ENCODE data around the gene CDH15. TPM values are rescaled to one million over a fixed set of nuclear protein-coding genes. Genes with fewer than 3 reads are reported as not detected.

CDH15 gene
- total RNA-seq, 1 experiment from 2014 or later = 1.5 TPM

- H3K79me2 ChIP-seq (ENCODE audit: low read length) = no peaks in the 10 kb centered on the region
- no peak overlapping the region for H3K9ac ChIP-seq (ENCODE audit: low read length)
- H3K9me3 ChIP-seq (ENCODE audit: low read length) = no peaks in the 10 kb centered on the region
- no peaks in the 10 kb centered on the region for H3F3A ChIP-seq (ENCODE audit: low read length, unreplicated experiment)
- ATAC-seq (no peak), DNase-seq (no peak)
- peaks cover 13% of the 10 kb centered on the region; the same call in 1 of the 2 replicates for H3K36me3 ChIP-seq (ENCODE audit: low read depth, low read length)
- no TSS peak for BruUV-seq (replicated peaks)
- H3K9me2 ChIP-seq (replicated peaks; ENCODE audit: low read length) = no peaks in the 10 kb centered on the region
- H3K27me3 ChIP-seq (ENCODE audit: low read length) = no peaks in the 10 kb centered on the region
- no peak overlapping the region for H2AFZ ChIP-seq (ENCODE audit: low read length)
- H3K27ac ChIP-seq (ENCODE audit: low read length) = no peak overlapping the region
- H3K4me2 ChIP-seq (ENCODE audit: low read length) = no peak overlapping the region
- no peak overlapping the region for H3K4me3 ChIP-seq (ENCODE audit: low read length)
- CTCF ChIA-PET = no interaction called here
- H4K20me1 ChIP-seq (ENCODE audit: low read length) = no peaks in the 10 kb centered on the region
- POLR2A ChIA-PET (ENCODE audit: unreplicated experiment) = no interaction called here
- no peaks in the 10 kb centered on the region for H3K4me1 ChIP-seq (ENCODE audit: insufficient read depth, low read length)
- no peak for TF ChIP-seq CTCF (conservative IDR thresholded peaks at IDR 0.05; ENCODE audit: low read depth, low read length)
- no peak for TF ChIP-seq EZH2phosphoT487 (IDR thresholded peaks at IDR 0.05; ENCODE audit: borderline replicate concordance, low read length)
- TF ChIP-seq EZH2 (IDR thresholded peaks at IDR 0.05; ENCODE audit: low read length, unreplicated experiment) = no peak
- intact Hi-C loops (cut with micrococcal nuclease) = no loop called here
Measured at GRCh38 chr16:89130448-89130847, 41.1 kb upstream of the CDH15 start.

- Histone ChIP-seq H3K9me3 (ENCODE audit: low read length) (no peaks in the 10 kb centered on the region), H3K36me3 (ENCODE audit: low read depth, low read length) (peaks cover 8% of the 10 kb centered on the region; the same call in 1 of the 2 replicates), H3K9me2 (replicated peaks; ENCODE audit: low read length) (no peaks in the 10 kb centered on the region), H3K4me2 (ENCODE audit: low read length) (no peak overlapping the region), H3F3A (ENCODE audit: low read length, unreplicated experiment) (no peaks in the 10 kb centered on the region), H3K9ac (ENCODE audit: low read length) (no peak overlapping the region), H2AFZ (ENCODE audit: low read length) (no peak overlapping the region), H3K4me3 (ENCODE audit: low read length) (no peak overlapping the region), H3K79me2 (ENCODE audit: low read length) (no peaks in the 10 kb centered on the region), H3K27me3 (ENCODE audit: low read length) (no peaks in the 10 kb centered on the region), H4K20me1 (ENCODE audit: low read length) (no peaks in the 10 kb centered on the region), H3K4me1 (ENCODE audit: insufficient read depth, low read length) (no peaks in the 10 kb centered on the region), H3K27ac (ENCODE audit: low read length) (no peak overlapping the region)
- DNase-seq (no peak), ATAC-seq (no peak)
- intact Hi-C loops (cut with micrococcal nuclease) = no loop called here
- CTCF ChIA-PET = no interaction called here
- POLR2A ChIA-PET (ENCODE audit: unreplicated experiment) = no interaction called here
- BruUV-seq (replicated peaks) = no TSS peak
- TF ChIP-seq EZH2 (IDR thresholded peaks at IDR 0.05; ENCODE audit: low read length, unreplicated experiment) = no peak
- no peak for TF ChIP-seq CTCF (conservative IDR thresholded peaks at IDR 0.05; ENCODE audit: low read depth, low read length)
- TF ChIP-seq EZH2phosphoT487 (IDR thresholded peaks at IDR 0.05; ENCODE audit: borderline replicate concordance, low read length) = no peak
Measured at GRCh38 chr16:89131783-89132182, 39.8 kb upstream of the CDH15 start.

- ATAC-seq = no peak
- POLR2A ChIA-PET (ENCODE audit: unreplicated experiment) = no interaction called here
- Histone ChIP-seq H3K36me3 (ENCODE audit: low read depth, low read length) (peaks cover 8% of the 10 kb centered on the region; the same call in 1 of the 2 replicates), H3K9ac (ENCODE audit: low read length) (no peak overlapping the region), H3F3A (ENCODE audit: low read length, unreplicated experiment) (no peaks in the 10 kb centered on the region), H3K4me2 (ENCODE audit: low read length) (no peak overlapping the region), H3K27ac (ENCODE audit: low read length) (no peak overlapping the region), H3K9me2 (replicated peaks; ENCODE audit: low read length) (no peaks in the 10 kb centered on the region), H3K4me3 (ENCODE audit: low read length) (no peak overlapping the region), H3K9me3 (ENCODE audit: low read length) (no peaks in the 10 kb centered on the region), H3K4me1 (ENCODE audit: insufficient read depth, low read length) (no peaks in the 10 kb centered on the region), H3K79me2 (ENCODE audit: low read length) (no peaks in the 10 kb centered on the region), H3K27me3 (ENCODE audit: low read length) (no peaks in the 10 kb centered on the region), H2AFZ (ENCODE audit: low read length) (no peak overlapping the region), H4K20me1 (ENCODE audit: low read length) (no peaks in the 10 kb centered on the region)
- DNase-seq = no peak
- no peak for TF ChIP-seq EZH2 (IDR thresholded peaks at IDR 0.05; ENCODE audit: low read length, unreplicated experiment)
- no peak for TF ChIP-seq EZH2phosphoT487 (IDR thresholded peaks at IDR 0.05; ENCODE audit: borderline replicate concordance, low read length)
- peak; percentile 17; the same call in 1 of the 2 replicates for TF ChIP-seq CTCF (conservative IDR thresholded peaks at IDR 0.05; ENCODE audit: low read depth, low read length)
- CTCF ChIA-PET = no interaction called here
- intact Hi-C loops (cut with micrococcal nuclease) = no loop called here
- no TSS peak for BruUV-seq (replicated peaks)
Measured at GRCh38 chr16:89132194-89133005, 39.1 kb upstream of the CDH15 start.
